Parathyroid adenoma (tissue), 2 donors: ENCODE data around the gene SMOC2.

Experiments
- H2AFZ ChIP-seq: fragments of 300-600 bp; sonication (generic); one replicate; pipeline ENCODE4 v1.7.0; 2017; ENCODE audit warnings: antibody characterized with exemption, mild to moderate bottlenecking
- H3K27ac ChIP-seq: fragments of 300-600 bp; sonication (generic); one replicate; pipeline ENCODE4 v1.7.0; 2017
- H3K27me3 ChIP-seq: fragments of 300-600 bp; sonication (generic); one replicate; pipeline ENCODE4 v1.7.0; 2017; ENCODE audit warnings: low read length; ENCODE audit not compliant: control insufficient read depth, insufficient read depth
- H3K36me3 ChIP-seq: fragments of 300-600 bp; sonication (generic); one replicate; pipeline ENCODE4 v1.7.0; 2017; ENCODE audit warnings: low read length; ENCODE audit not compliant: control insufficient read depth, insufficient read depth
- H3K4me1 ChIP-seq: fragments of 300-600 bp; sonication (generic); one replicate; pipeline ENCODE4 v1.7.0; 2017; ENCODE audit warnings: control low read depth
- H3K4me2 ChIP-seq: fragments of 300-600 bp; sonication (generic); one replicate; pipeline ENCODE4 v1.7.0; 2017; ENCODE audit warnings: low read length
- H3K4me3 ChIP-seq: fragments of 300-600 bp; sonication (generic); one replicate; pipeline ENCODE4 v1.7.0; 2017; ENCODE audit warnings: low read depth, low read length
- H3K79me2 ChIP-seq: fragments of 300-600 bp; sonication (generic); one replicate; pipeline ENCODE4 v1.7.0; 2017; ENCODE audit warnings: control low read depth
- H3K9ac ChIP-seq: fragments of 300-600 bp; sonication (generic); one replicate; pipeline ENCODE4 v1.7.0; 2017; ENCODE audit warnings: mild to moderate bottlenecking
- H3K9me3 ChIP-seq: fragments of 300-600 bp; sonication (generic); one replicate; pipeline ENCODE4 v1.7.0; 2017; ENCODE audit warnings: low read length; ENCODE audit not compliant: control insufficient read depth
- CTCF ChIP-seq: fragments of 300-600 bp; sonication (generic); IDR thresholded peaks from one replicate; pipeline ENCODE4 v1.7.0; 2017; ENCODE audit warnings: antibody characterized with exemption, mild to moderate bottlenecking
- donor health status: primary hyperparathyroidism.

The SMOC2 gene

GRCh38 chr6:168640181-168640580 lies 199.2 kb downstream of the SMOC2 start:
- H3K4me2 ChIP-seq = no peak overlapping the region
- H3K9me3 ChIP-seq = no peaks in the 10 kb centered on the region
- no peak for TF ChIP-seq CTCF
- H3K4me1 ChIP-seq = no peaks in the 10 kb centered on the region
- H3K9ac ChIP-seq = no peak overlapping the region
- H3K4me3 ChIP-seq = no peak overlapping the region
- no peaks in the 10 kb centered on the region for H3K27me3 ChIP-seq
- no peaks in the 10 kb centered on the region for H3K36me3 ChIP-seq
- H2AFZ ChIP-seq = no peak overlapping the region
- H3K27ac ChIP-seq = no peak overlapping the region
- no peaks in the 10 kb centered on the region for H3K79me2 ChIP-seq

- Histone ChIP-seq H3K9me3 (no peaks in the 10 kb centered on the region), H3K27me3 (no peaks in the 10 kb centered on the region), H3K4me3 (no peak overlapping the region), H3K36me3 (no peaks in the 10 kb centered on the region), H3K27ac (no peak overlapping the region), H3K9ac (no peak overlapping the region), H3K4me1 (no peaks in the 10 kb centered on the region), H2AFZ (no peak overlapping the region), H3K79me2 (no peaks in the 10 kb centered on the region), H3K4me2 (no peak overlapping the region)
- no peak for TF ChIP-seq CTCF
These were observed 199.8 kb downstream of the SMOC2 start for GRCh38 chr6:168640768-168641167.

- H3K79me2 ChIP-seq = no peaks in the 10 kb centered on the region
- no peaks in the 10 kb centered on the region for H3K27me3 ChIP-seq
- no peaks in the 10 kb centered on the region for H3K9me3 ChIP-seq
- no peak overlapping the region for H3K9ac ChIP-seq
- H2AFZ ChIP-seq = no peak overlapping the region
- no peak overlapping the region for H3K4me2 ChIP-seq
- no peak for TF ChIP-seq CTCF
- H3K4me1 ChIP-seq = no peaks in the 10 kb centered on the region
- H3K27ac ChIP-seq = no peak overlapping the region
- no peaks in the 10 kb centered on the region for H3K36me3 ChIP-seq
- H3K4me3 ChIP-seq = no peak overlapping the region
These were observed 200.5 kb downstream of the SMOC2 start for GRCh38 chr6:168641446-168641845.

- H3K9me3 ChIP-seq = no peaks in the 10 kb centered on the region
- H3K27me3 ChIP-seq = peaks cover 2% of the 10 kb centered on the region
- no peaks in the 10 kb centered on the region for H3K4me1 ChIP-seq
- H3K9ac ChIP-seq = no peak overlapping the region
- no peak overlapping the region for H3K4me2 ChIP-seq
- H3K4me3 ChIP-seq = no peak overlapping the region
- TF ChIP-seq CTCF = no peak
- no peak overlapping the region for H3K27ac ChIP-seq
- H3K79me2 ChIP-seq = no peaks in the 10 kb centered on the region
- no peak overlapping the region for H2AFZ ChIP-seq
- H3K36me3 ChIP-seq = no peaks in the 10 kb centered on the region
These were observed 202.4 kb downstream of the SMOC2 start for GRCh38 chr6:168643401-168643800.

- no peak overlapping the region for H3K27ac ChIP-seq
- no peaks in the 10 kb centered on the region for H3K79me2 ChIP-seq
- H3K9ac ChIP-seq = no peak overlapping the region
- H3K4me3 ChIP-seq = no peak overlapping the region
- no peak overlapping the region for H3K4me2 ChIP-seq
- no peaks in the 10 kb centered on the region for H3K4me1 ChIP-seq
- TF ChIP-seq CTCF = no peak
- peaks cover 2% of the 10 kb centered on the region for H3K27me3 ChIP-seq
- no peaks in the 10 kb centered on the region for H3K9me3 ChIP-seq
- no peaks in the 10 kb centered on the region for H3K36me3 ChIP-seq
- H2AFZ ChIP-seq = no peak overlapping the region
These were observed 204.3 kb downstream of the SMOC2 start for GRCh38 chr6:168645326-168645725.
